VCaP (cell line): Measurements from ENCODE around the gene MYH9.
"Not testable (repeated sequence)": the region's sequence is repeated elsewhere in the genome, so short reads cannot be mapped to it uniquely, and the experiment has no call there.

ENCODE experiments used
- H3K27ac ChIP-seq: fragments of 450-650 bp; 2 replicates; pipeline ENCODE4 v1.5.1; 2017
- TF ChIP-seq, protein P1 (sequence below): fragments of 450-650 bp; conservative IDR thresholded peaks from 2 replicates; pipeline ENCODE4 v1.5.1; 2017; ENCODE audit warnings: mild to moderate bottlenecking, moderate library complexity

The MYH9 gene

DNA sequence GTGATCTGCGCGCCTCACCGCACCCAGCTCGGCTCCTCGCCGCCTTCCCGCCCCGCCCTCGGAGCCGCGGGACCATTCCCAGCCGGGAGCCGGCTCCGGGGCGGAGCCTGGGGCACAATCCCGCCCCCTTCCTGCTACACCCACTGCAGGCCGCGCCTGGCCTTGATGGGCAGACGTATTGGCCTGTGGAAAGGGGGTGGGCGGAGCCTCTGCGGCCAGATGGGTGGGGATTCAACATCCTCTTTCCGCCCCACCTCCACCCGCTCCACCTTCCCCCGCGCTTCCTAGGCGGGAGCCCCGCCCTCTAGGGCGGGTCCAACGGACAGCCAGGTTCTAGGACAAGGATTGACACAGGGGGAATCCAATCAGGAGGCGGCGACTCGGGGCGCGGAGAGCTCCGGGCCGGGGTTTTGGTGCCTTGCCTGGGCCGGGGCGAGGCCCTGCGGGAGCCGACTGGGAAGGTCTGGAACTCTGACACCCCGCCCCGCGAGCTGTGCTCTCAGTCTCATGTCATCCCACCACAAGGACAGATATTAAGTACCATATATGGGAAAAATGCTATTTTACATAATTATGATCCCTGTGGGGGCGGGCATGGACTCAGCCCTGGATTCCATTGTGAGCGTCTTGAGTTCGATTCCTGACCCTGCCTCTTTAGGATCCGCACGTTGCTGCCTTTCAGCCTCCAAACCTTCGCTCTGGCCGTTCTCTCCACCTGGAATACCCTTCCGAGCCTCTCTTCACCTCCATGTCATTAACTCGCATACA lies at the start of gene MYH9:
MYH9 (minus strand) TSS at position 9 of the 768 bp plus-strand sequence. CDS start 38,731 bp downstream, outside the sequence.
- peak within 1 kb of the TSS; percentile 92 for H3K27ac ChIP-seq
- TF ChIP-seq, protein P1, sequence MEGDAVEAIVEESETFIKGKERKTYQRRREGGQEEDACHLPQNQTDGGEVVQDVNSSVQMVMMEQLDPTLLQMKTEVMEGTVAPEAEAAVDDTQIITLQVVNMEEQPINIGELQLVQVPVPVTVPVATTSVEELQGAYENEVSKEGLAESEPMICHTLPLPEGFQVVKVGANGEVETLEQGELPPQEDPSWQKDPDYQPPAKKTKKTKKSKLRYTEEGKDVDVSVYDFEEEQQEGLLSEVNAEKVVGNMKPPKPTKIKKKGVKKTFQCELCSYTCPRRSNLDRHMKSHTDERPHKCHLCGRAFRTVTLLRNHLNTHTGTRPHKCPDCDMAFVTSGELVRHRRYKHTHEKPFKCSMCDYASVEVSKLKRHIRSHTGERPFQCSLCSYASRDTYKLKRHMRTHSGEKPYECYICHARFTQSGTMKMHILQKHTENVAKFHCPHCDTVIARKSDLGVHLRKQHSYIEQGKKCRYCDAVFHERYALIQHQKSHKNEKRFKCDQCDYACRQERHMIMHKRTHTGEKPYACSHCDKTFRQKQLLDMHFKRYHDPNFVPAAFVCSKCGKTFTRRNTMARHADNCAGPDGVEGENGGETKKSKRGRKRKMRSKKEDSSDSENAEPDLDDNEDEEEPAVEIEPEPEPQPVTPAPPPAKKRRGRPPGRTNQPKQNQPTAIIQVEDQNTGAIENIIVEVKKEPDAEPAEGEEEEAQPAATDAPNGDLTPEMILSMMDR, result no peak

DNA sequence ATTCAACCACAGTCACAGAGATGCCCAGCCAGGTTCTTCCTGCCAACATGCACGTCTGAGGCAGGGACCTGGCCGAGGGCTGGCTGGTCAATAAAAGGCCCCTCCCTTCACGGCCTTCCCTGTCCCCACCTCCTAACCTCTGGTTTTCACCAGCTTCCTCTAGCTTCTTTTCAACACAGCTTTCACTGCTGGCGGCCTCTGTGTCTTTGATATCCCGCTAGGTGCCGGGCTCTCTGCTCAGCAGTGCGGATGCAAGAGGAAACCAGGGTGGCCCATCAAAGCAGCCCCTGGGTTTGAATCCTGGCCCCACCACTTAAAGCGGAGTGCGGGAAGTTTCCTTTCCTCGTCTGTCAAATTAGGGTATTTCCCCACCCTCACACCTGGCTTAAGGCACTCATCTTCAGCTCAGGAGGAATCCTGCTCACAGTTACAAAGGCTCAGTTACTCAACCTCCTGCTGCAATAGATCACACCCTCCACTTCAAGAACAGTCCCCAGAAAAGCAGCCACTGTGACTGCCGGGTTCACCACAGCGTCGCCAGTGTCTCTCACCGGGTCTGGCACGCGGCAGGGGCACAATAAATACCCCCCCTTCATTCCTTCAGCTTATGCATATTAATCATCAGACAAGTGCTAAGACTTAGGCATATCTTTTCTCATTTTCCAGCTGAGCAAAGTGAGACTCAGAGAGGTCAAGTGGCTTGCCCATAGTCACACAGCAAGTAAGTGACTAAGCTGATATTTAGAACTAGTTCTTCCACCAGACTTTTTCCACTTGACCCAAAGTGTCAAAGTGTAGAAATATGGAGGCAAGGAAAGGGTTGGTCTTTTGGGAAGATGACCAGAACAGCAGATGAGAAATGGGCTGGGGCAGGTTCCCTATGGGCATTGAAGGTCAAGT lies 48.0 kb upstream of the MYH9 start:
- TF ChIP-seq, protein P1, result no peak
- peak overlapping the region; percentile 76 for H3K27ac ChIP-seq

DNA sequence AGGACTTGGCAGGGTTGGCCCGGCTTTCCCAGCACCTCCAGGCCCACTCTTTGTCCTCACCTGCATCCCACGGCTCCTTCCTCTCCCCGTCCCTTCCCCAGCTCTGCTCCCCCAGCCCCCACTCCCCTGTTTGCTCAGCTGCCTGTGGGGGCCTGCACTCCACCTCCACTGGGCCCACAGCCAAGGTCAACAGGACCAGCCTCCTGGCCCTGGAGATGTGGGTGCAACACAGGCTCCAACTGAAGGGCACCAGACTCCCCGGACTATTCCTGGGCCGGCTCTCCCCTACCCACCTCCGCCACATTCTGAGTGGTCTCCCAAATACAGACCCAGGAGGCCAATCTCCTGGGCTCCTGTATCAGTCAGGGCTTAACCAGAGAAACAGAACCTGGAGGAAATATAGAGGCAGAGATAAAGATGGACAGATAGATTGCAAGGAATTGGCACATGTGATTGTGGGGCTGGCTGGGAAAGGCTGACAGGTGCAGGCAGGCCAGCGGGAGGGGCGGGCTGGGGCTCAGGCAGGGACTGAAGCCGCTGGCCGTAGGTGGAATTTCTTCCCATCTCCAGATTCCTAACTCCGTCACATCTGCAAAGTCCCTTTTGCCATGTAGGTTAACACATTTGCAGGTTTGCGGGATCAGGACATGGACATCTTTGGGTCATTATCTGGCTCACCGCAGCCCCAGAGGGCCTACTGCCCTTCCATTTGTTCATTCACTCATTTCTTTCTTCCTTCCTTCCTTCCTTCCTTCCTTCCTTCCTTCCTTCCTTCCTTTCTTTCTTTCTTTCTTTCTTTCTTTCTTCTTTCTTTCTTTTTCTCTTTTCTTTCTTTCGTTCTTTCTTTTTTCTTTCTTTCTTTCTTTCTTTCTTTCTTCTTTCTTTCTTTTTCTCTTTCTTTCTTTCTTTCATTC lies 45.8 kb upstream of the MYH9 start:
- H3K27ac ChIP-seq, result peak overlapping the region; percentile 76
- TF ChIP-seq, protein P1, result no peak

DNA sequence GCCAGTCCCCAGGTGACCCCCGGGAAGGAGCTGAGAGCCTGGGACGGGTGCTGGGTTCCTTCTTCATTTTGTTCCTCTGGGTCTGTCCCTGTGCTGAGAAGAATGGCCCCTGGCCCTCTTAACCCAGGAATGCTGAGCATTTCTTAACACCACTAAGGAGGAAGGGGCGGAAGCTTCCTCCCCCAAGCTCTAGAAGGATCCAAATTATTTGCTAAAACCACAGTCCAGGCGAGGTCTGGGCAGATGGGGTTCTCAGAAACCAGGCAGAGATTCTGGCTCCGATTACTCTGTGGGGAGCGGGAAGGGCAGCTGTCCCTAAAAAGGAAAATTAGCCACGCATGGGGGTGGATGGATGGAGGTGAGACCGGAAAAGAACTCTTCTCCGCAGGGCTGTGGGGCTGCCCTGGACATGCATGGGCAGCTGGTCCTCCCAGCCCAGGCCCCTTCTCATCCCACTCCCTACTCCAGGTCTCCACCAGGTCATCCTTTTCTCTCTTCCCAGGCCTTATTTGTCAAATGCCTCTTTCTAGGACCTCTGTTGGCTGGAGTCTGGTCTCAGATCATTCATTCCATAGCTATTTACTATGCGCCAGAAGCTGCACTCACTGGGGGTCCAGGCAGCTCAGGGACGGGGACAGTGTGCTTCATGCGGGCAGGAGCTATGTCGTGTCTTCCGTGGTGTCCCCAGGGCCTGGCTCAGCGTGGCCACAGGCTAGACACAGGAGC lies 45.0 kb upstream of the MYH9 start:
- TF ChIP-seq, protein P1, result no peak
- peak overlapping the region; percentile 76 for H3K27ac ChIP-seq

DNA sequence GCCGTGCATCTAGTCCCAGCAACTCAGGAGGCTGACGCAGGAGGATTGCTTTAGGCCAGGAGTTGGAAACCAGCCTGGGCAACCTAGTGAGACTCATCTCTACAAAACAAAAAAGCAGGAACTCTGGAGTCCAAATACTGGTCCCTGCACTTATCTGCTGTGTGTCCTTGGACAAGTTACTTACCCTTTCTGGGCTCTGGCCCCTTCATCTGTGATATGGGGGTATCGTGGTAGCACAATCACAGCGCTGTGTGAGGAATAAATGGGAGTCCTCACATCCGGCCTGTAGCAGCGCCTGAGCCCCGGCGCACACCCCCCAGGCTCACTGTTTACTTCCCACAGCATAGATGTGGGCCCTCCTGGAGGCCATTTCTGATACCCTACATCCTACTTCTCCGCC lies 44.2 kb upstream of the MYH9 start:
- peak overlapping the region; percentile 76; the same call in 1 of the 2 replicates for H3K27ac ChIP-seq
- TF ChIP-seq, protein P1, result no peak

DNA sequence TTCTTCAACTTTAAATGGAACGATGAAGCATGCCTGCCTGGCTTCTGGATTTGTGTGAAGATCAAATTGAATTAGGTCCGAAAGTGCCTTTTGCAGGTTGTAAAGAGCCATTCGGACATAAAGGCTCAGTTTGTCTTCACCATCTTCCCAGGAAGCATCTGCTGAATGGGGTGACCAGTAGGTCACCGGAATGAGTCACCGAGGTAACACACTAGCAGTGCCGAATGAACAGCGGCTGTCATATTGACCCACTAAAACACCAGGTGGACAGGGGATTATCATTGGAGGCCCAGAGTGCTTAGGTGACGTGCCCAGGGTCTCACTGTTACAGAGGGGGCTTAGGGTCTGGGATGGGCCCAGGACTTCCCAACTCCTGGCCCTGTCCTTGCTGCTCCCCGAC lies 43.1 kb upstream of the MYH9 start:
- TF ChIP-seq, protein P1, result no peak
- no peak overlapping the region for H3K27ac ChIP-seq

DNA sequence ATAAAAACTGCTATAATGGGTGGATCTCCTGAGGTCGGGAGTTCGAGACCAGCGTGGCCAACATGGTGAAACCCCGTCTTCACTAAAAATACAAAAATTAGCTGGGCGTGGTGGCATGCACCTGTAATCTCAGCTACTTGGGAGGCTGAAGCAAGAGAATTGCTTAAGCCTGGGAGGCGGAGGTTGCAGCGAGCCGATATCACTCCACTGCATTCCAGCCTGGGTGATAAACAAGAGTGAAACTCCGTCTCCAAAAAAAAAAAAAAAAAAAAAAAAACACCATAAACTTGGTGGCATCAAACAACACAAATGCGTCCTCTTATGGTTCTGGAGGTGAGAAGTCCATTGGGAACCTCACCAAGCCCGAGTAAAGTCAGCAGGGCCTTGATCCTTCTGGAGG lies 40.2 kb upstream of the MYH9 start:
- not testable (repeated sequence) for H3K27ac ChIP-seq
